ENCODE data around the gene MSI2.

GRCh38 chr17:57384219-57384618, 127.9 kb downstream of the MSI2 start:
- TF ChIP-seq SP1 (CRISPR knock-in tag; IDR thresholded peaks at IDR 0.05) (no peak), EZH2 (IDR thresholded peaks at IDR 0.05; ENCODE audit: borderline replicate concordance, low read depth, low read length) (no peak), HDAC6 (IDR thresholded peaks at IDR 0.05; ENCODE audit: low read depth, low read length) (no peak), MAX (CRISPR knock-in tag; IDR thresholded peaks at IDR 0.05) (no peak), ZNF146 (CRISPR knock-in tag; IDR thresholded peaks at IDR 0.05; ENCODE audit: unreplicated experiment) (no peak), FUS (optimal IDR thresholded peaks at IDR 0.05; ENCODE audit: low read depth, low read length) (no peak), CTCF (IDR thresholded peaks at IDR 0.05 in 2 of 3, conservative IDR thresholded peaks at IDR 0.05 in 1 of 3; ENCODE audit: insufficient read depth in 2 of 3, low read depth in 1 of 3, low read length in 3 of 3) (no peak), E2F3 (CRISPR knock-in tag; IDR thresholded peaks at IDR 0.05) (no peak), PHF8 (IDR thresholded peaks at IDR 0.05; ENCODE audit: borderline replicate concordance, low read length) (no peak)

Data from K562 (cell line).